Endothelial cell (in vitro differentiated cells): ENCODE results near the gene CTNND2. TPM values are rescaled to one million over a fixed set of nuclear protein-coding genes. Genes with fewer than 3 reads are reported as not detected.

Experiments
- DNase-seq: peaks from one replicate; pipeline ENCODE4 v3.0.0; 2021; ENCODE audit warnings: low spot score
- H3K27ac Mint-ChIP-seq: one replicate; pipeline ENCODE4 v1.8.0; 2021; ENCODE audit warnings: mixed read lengths, inconsistent platforms; ENCODE audit not compliant: unreplicated experiment
- H3K27me3 Mint-ChIP-seq: one replicate; pipeline ENCODE4 v1.8.0; 2021; ENCODE audit warnings: mild to moderate bottlenecking, moderate library complexity, mixed read lengths, inconsistent platforms; ENCODE audit not compliant: unreplicated experiment
- H3K36me3 Mint-ChIP-seq: one replicate; pipeline ENCODE4 v1.8.0; 2021; ENCODE audit warnings: mild to moderate bottlenecking, low read depth, mixed read lengths, inconsistent platforms; ENCODE audit not compliant: unreplicated experiment
- H3K4me1 Mint-ChIP-seq: one replicate; pipeline ENCODE4 v1.8.0; 2021; ENCODE audit warnings: mild to moderate bottlenecking, mixed read lengths, inconsistent platforms; ENCODE audit not compliant: unreplicated experiment
- H3K4me3 Mint-ChIP-seq: one replicate; pipeline ENCODE4 v1.8.0; 2021; ENCODE audit warnings: mild to moderate bottlenecking, mixed read lengths, inconsistent platforms; ENCODE audit not compliant: unreplicated experiment
- H3K9me3 Mint-ChIP-seq: one replicate; pipeline ENCODE4 v1.8.0; 2021; ENCODE audit warnings: mixed read lengths, inconsistent platforms; ENCODE audit not compliant: unreplicated experiment
- CTCF ChIP-seq: fragments of 200-600 bp; sonication (generic); IDR thresholded peaks from one replicate; pipeline ENCODE4 v1.5.0; 2021; ENCODE audit warnings: antibody characterized with exemption; ENCODE audit not compliant: unreplicated experiment
- total RNA-seq: library from RNA; stranded (reverse); fragmentation: NEBNext Ultra II Directional; extraction: Animal tissue kit (Norgen Biotek cat#: 25700); gene quantifications from one replicate; pipeline ENCODE4 v1.2.1, GENCODE V29; 2021; ENCODE audit not compliant: unreplicated experiment

CTNND2 gene
- total RNA-seq, 1 donor from 2014 or later, result 3.6 TPM

DNA sequence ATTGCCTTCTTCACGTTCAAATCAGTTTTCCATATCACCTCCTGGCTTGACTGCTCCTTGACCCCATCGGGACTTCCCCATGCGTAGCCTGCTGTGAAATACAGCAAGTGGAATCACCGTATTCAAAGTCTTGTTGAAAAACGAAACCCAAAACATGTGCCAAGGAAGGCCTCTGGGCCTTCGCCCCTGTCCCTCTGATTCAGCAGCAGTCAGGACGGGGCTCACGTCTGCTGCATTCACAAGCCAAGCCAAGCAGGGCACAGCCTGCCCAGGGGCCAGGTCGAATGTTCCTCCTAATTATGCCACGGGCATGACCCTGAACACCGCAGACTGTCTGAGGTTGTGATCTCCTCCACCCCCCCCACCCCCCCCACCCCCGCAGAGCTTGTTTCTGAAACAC, 960 bp upstream of the CTNND2 start:
- Mint-ChIP-seq H3K27me3 (peaks cover 20% of the 10 kb centered on the region), H3K27ac (no peak overlapping the region), H3K4me3 (peak overlapping the region; percentile 65), H3K4me1 (peaks cover 6% of the 10 kb centered on the region), H3K9me3 (no peaks in the 10 kb centered on the region), H3K36me3 (no peaks in the 10 kb centered on the region)
- no peak for DNase-seq
- TF ChIP-seq CTCF, result no peak

GRCh38 chr5:11903614-11904264, 507 bp downstream of the CTNND2 start:
- peaks cover 20% of the 10 kb centered on the region for H3K27me3 Mint-ChIP-seq
- TF ChIP-seq CTCF, result peak; percentile 3
- no peaks in the 10 kb centered on the region for H3K36me3 Mint-ChIP-seq
- H3K27ac Mint-ChIP-seq, result no peak overlapping the region
- peak; percentile 71 for DNase-seq
- peaks cover 6% of the 10 kb centered on the region for H3K4me1 Mint-ChIP-seq
- H3K4me3 Mint-ChIP-seq, result peak overlapping the region; percentile 79
- H3K9me3 Mint-ChIP-seq, result no peaks in the 10 kb centered on the region

DNA sequence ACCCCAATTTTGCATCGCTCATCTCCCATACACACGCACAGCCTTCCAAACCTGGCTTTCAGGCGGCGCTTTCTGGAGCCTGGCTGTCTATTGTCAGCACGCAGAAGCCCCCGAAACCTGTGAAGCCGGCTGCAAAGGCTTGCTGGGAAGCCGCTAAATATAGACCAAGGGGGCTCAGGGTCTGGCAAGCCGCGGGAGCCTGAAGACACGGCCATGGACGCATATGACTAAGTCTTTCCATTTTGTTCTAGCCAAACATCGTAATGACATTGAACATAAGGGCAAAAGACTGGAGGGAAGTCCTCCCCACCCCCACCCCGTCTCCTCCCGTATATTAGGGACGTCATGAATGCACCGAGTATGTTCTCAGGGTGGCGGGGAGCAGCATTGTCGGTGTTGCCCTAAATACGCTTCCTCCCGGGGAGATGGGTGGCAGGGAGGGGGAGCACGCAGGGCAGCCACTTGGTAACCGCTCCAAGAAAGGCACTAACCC, 1.1 kb downstream of the CTNND2 start:
- DNase-seq, result no peak
- H3K36me3 Mint-ChIP-seq, result no peaks in the 10 kb centered on the region
- peaks cover 20% of the 10 kb centered on the region for H3K27me3 Mint-ChIP-seq
- H3K4me3 Mint-ChIP-seq, result peak overlapping the region; percentile 79
- no peak for TF ChIP-seq CTCF
- no peak overlapping the region for H3K27ac Mint-ChIP-seq
- H3K4me1 Mint-ChIP-seq, result peaks cover 6% of the 10 kb centered on the region
- H3K9me3 Mint-ChIP-seq, result no peaks in the 10 kb centered on the region

DNA sequence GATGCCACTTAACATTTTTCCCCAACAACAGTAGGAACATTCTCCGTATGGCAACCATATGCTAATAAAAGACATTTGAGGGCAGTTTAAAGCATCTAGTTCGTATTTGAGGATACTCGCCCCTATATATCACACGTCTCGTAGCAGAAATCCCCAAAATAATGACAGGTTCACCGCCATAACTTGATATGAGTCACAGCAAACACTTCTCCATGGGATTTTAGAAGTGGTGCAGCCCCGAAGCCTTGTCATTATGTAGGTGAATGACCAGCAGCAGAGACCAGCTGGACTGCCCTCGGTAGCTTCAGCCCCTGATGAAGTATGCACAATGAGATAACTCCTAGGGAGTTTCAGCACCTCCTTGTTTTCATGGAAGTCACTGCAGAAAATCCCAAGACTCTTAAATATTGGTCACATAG, 2.0 kb downstream of the CTNND2 start:
- DNase-seq, result no peak
- Mint-ChIP-seq H3K4me3 (no peak overlapping the region), H3K4me1 (peaks cover 6% of the 10 kb centered on the region), H3K36me3 (no peaks in the 10 kb centered on the region), H3K9me3 (no peaks in the 10 kb centered on the region), H3K27ac (no peak overlapping the region), H3K27me3 (peaks cover 19% of the 10 kb centered on the region)
- no peak for TF ChIP-seq CTCF

DNA sequence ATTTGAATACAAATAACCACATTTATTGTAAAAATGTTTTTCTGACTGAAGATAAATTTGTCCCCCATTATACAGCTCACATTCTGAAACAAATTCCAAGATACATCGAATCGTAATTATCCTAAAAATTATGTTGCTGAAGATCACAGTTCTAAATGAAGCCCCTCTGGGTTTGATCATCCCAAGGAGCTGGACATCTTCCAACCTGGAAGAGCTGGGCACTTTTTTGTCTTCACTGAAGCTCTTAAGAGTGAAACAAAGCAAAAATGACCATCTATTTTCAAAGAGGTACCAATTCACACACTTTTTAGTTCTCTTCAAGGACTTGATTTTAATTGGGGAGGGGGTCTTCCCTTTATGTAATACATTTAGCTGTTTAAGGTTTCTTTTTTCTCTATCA, 5.5 kb downstream of the CTNND2 start:
- peaks cover 3% of the 10 kb centered on the region for H3K4me1 Mint-ChIP-seq
- no peak overlapping the region for H3K4me3 Mint-ChIP-seq
- no peaks in the 10 kb centered on the region for H3K9me3 Mint-ChIP-seq
- peaks cover 14% of the 10 kb centered on the region for H3K27me3 Mint-ChIP-seq
- no peak overlapping the region for H3K27ac Mint-ChIP-seq
- H3K36me3 Mint-ChIP-seq, result no peaks in the 10 kb centered on the region
- no peak for DNase-seq
- no peak for TF ChIP-seq CTCF
